Liver (tissue), 9 donors: Measurements from ENCODE around the gene EPC1. TPM values are rescaled to one million over a fixed set of nuclear protein-coding genes. Genes with fewer than 3 reads are reported as not detected.

Source experiments
- DNase-seq: peaks from one replicate; pipeline ENCODE4 v3.0.0-alpha.2; 2017; ENCODE audit warnings: low spot score
- H3K27ac ChIP-seq, 2 donors: one replicate each; pipeline ENCODE4 v1.7.0; 2013; ENCODE audit warnings: inconsistent platforms in 2 of 2, low read length in 2 of 2, control low read depth in 1 of 2, low read depth in 1 of 2, mild to moderate bottlenecking in 1 of 2
- H3K27me3 ChIP-seq, 4 donors: one replicate each; pipeline versions ENCODE4 v1.6.1 to v1.7.0; 2013; ENCODE audit warnings: low read length in 3 of 4, inconsistent platforms in 1 of 4, mild to moderate bottlenecking in 1 of 4, moderate library complexity in 1 of 4; ENCODE audit not compliant: control insufficient read depth in 4 of 4, insufficient read depth in 4 of 4
- H3K36me3 ChIP-seq, 4 donors: one replicate each; pipeline versions ENCODE4 v1.6.1 to v1.7.0; 2013; ENCODE audit warnings: low read length in 3 of 4, mild to moderate bottlenecking in 3 of 4, low read depth in 1 of 4, moderate library complexity in 1 of 4; ENCODE audit not compliant: control insufficient read depth in 4 of 4, insufficient read depth in 3 of 4
- H3K4me1 ChIP-seq, 4 donors: one replicate each; pipeline versions ENCODE4 v1.6.1 to v1.7.0; 2013; ENCODE audit warnings: low read length in 3 of 4, mild to moderate bottlenecking in 3 of 4, moderate library complexity in 1 of 4; ENCODE audit not compliant: control insufficient read depth in 4 of 4, insufficient read depth in 4 of 4
- H3K4me3 ChIP-seq, 3 donors: one replicate each; pipeline versions ENCODE4 v1.6.1 to v1.7.0; 2013; ENCODE audit warnings: low read length in 3 of 3, control low read depth in 1 of 3, low read depth in 1 of 3, mild to moderate bottlenecking in 1 of 3
- H3K9ac ChIP-seq, 2 donors: one replicate each; pipeline ENCODE4 v1.7.0; 2013; ENCODE audit warnings: low read length in 2 of 2, mild to moderate bottlenecking in 2 of 2, moderate library complexity in 2 of 2, control low read depth in 1 of 2, low read depth in 1 of 2
- H3K9me3 ChIP-seq, 4 donors: one replicate each; pipeline versions ENCODE4 v1.6.1 to v1.7.0; 2013; ENCODE audit warnings: low read length in 3 of 4; ENCODE audit not compliant: control insufficient read depth in 4 of 4
- ATF3 ChIP-seq: IDR thresholded peaks from 2 replicates; pipeline ENCODE4 v1.6.1; 2016; ENCODE audit warnings: antibody characterized with exemption
- CTCF ChIP-seq: fragments of 150-350 bp; IDR thresholded peaks from 2 replicates; pipeline ENCODE4 v1.5.1; 2017; ENCODE audit warnings: improper control_type of control experiment, low read depth, low read length; ENCODE audit not compliant: missing input control
- EGR1 ChIP-seq, 2 donors: IDR thresholded peaks; 2 replicates each; pipeline ENCODE4 v1.6.1; 2016 to 2018; ENCODE audit warnings: antibody characterized with exemption in 2 of 2, low read depth in 2 of 2
- FOXA1 ChIP-seq: IDR thresholded peaks from 2 replicates; pipeline ENCODE4 v1.6.1; 2016; ENCODE audit warnings: antibody characterized with exemption
- FOXA2 ChIP-seq: IDR thresholded peaks from 2 replicates; pipeline ENCODE4 v1.6.1; 2016; ENCODE audit warnings: antibody characterized with exemption
- GABPA ChIP-seq, 2 donors: IDR thresholded peaks in 1 of 2; conservative IDR thresholded peaks in 1 of 2; 2 replicates each; pipeline ENCODE4 v1.6.1; 2016; ENCODE audit warnings: antibody characterized with exemption in 2 of 2, mild to moderate bottlenecking in 1 of 2, moderate library complexity in 1 of 2
- HNF4A ChIP-seq, 2 donors: conservative IDR thresholded peaks; 2 replicates each; pipeline ENCODE4 v1.6.1; 2016; ENCODE audit warnings: antibody characterized with exemption in 2 of 2, mild to moderate bottlenecking in 2 of 2
- HNF4G ChIP-seq: IDR thresholded peaks from 2 replicates; pipeline ENCODE4 v1.6.1; 2016; ENCODE audit warnings: antibody characterized with exemption
- JUND ChIP-seq, 2 donors: IDR thresholded peaks; 2 replicates each; pipeline ENCODE4 v1.6.1; 2016; ENCODE audit warnings: antibody characterized with exemption in 2 of 2
- MAX ChIP-seq: IDR thresholded peaks from 2 replicates; pipeline ENCODE4 v1.6.1; 2016; ENCODE audit warnings: antibody characterized with exemption
- NR2F2 ChIP-seq: IDR thresholded peaks from 2 replicates; pipeline ENCODE4 v1.6.1; 2016; ENCODE audit warnings: antibody characterized with exemption
- RAD21 ChIP-seq, 2 donors: IDR thresholded peaks; 2 replicates each; pipeline ENCODE4 v1.6.1; 2016; ENCODE audit warnings: antibody characterized with exemption in 2 of 2, mild to moderate bottlenecking in 2 of 2
- RXRA ChIP-seq, 2 donors: IDR thresholded peaks; 2 replicates each; pipeline ENCODE4 v1.6.1; 2017 to 2018; ENCODE audit warnings: antibody characterized with exemption in 2 of 2, mild to moderate bottlenecking in 1 of 2
- SP1 ChIP-seq: IDR thresholded peaks from 2 replicates; pipeline ENCODE4 v1.6.1; 2018; ENCODE audit warnings: antibody characterized with exemption, mild to moderate bottlenecking
- TAF1 ChIP-seq: conservative IDR thresholded peaks from 2 replicates; pipeline ENCODE4 v1.6.1; 2016; ENCODE audit warnings: antibody characterized with exemption, mild to moderate bottlenecking
- YY1 ChIP-seq: IDR thresholded peaks from 2 replicates; pipeline ENCODE4 v1.6.1; 2016; ENCODE audit warnings: antibody characterized with exemption, mild to moderate bottlenecking
- WGBS: extraction: QIAGEN DNeasy Blood & Tissue Kit; methylation state at CpG from one replicate; pipeline ENCODE4 v1.1.7; 2013; 5-methylcytosine and 5-hydroxymethylcytosine counted together
- polyA plus RNA-seq, 2 donors: library from polyadenylated mRNA; stranded (reverse) in 1 of 2; unstranded in 1 of 2; fragments of 200-250 nt in 1 of 2; fragments of >200 nt in 1 of 2; fragmentation: Nextera tagmentation in 1 of 2; extraction: Ambion mirVana in 1 of 2; gene quantifications; one replicate each; pipeline versions ENCODE4 v1.2.1 to v1.2.3, GENCODE V29; 2013 to 2015
- total RNA-seq, 2 donors: library from RNA; depleted of rRNA; stranded (reverse); fragments of >200 nt; gene quantifications; one replicate each; pipeline ENCODE4 v1.2.3, GENCODE V29; 2014
- TF ChIP-seq, protein P1 (sequence below): IDR thresholded peaks from 2 replicates; pipeline ENCODE4 v1.6.1; 2016; ENCODE audit warnings: antibody characterized with exemption, mild to moderate bottlenecking
- donor health status: healthy.
- donor health status: healthy.
- donor health status: healthy.
- donor health status: healthy.
- donor health status: healthy.

Gene EPC1
- total and polyA plus RNA-seq, 4 donors, result 5.6 to 30.9 (median 16.0) TPM

- Histone ChIP-seq H3K4me1 (no peaks in the 10 kb centered on the region), H3K36me3 (peaks cover 7 to 56% (median 53%) of the 10 kb centered on the region in 4 donors), H3K27me3 (no peaks in the 10 kb centered on the region), H3K9ac (no peak overlapping the region), H3K9me3 (no peaks in the 10 kb centered on the region), H3K27ac (no peak overlapping the region), H3K4me3 (no peak overlapping the region)
- WGBS, result 94% methylated on average over 2 of the region's 2 CpGs
- DNase-seq, result no peak
- no peak for TF ChIP-seq SP1
- TF ChIP-seq RAD21 (IDR thresholded peaks at IDR 0.05), result no peak
- no peak for TF ChIP-seq NR2F2
- TF ChIP-seq, protein P1, sequence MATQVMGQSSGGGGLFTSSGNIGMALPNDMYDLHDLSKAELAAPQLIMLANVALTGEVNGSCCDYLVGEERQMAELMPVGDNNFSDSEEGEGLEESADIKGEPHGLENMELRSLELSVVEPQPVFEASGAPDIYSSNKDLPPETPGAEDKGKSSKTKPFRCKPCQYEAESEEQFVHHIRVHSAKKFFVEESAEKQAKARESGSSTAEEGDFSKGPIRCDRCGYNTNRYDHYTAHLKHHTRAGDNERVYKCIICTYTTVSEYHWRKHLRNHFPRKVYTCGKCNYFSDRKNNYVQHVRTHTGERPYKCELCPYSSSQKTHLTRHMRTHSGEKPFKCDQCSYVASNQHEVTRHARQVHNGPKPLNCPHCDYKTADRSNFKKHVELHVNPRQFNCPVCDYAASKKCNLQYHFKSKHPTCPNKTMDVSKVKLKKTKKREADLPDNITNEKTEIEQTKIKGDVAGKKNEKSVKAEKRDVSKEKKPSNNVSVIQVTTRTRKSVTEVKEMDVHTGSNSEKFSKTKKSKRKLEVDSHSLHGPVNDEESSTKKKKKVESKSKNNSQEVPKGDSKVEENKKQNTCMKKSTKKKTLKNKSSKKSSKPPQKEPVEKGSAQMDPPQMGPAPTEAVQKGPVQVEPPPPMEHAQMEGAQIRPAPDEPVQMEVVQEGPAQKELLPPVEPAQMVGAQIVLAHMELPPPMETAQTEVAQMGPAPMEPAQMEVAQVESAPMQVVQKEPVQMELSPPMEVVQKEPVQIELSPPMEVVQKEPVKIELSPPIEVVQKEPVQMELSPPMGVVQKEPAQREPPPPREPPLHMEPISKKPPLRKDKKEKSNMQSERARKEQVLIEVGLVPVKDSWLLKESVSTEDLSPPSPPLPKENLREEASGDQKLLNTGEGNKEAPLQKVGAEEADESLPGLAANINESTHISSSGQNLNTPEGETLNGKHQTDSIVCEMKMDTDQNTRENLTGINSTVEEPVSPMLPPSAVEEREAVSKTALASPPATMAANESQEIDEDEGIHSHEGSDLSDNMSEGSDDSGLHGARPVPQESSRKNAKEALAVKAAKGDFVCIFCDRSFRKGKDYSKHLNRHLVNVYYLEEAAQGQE, result no peak
Measured at GRCh38 chr10:32269343-32270100, 77.4 kb downstream of the EPC1 start.

- H3K4me1 ChIP-seq, result no peaks in the 10 kb centered on the region
- H3K4me3 ChIP-seq, result no peak overlapping the region
- DNase-seq, result no peak
- peaks cover 7 to 56% (median 53%) of the 10 kb centered on the region in 4 donors for H3K36me3 ChIP-seq
- H3K9ac ChIP-seq, result no peak overlapping the region
- no peaks in the 10 kb centered on the region for H3K27me3 ChIP-seq
- TF ChIP-seq MAX (no peak), HNF4G (no peak), HNF4A (conservative IDR thresholded peaks at IDR 0.05) (no peak), GABPA (IDR thresholded peaks at IDR 0.05 in 1 of 2, conservative IDR thresholded peaks at IDR 0.05 in 1 of 2) (no peak), YY1 (no peak), RAD21 (IDR thresholded peaks at IDR 0.05) (no peak), TAF1 (no peak), FOXA2 (no peak), SP1 (no peak), RXRA (IDR thresholded peaks at IDR 0.05) (no peak), EGR1 (IDR thresholded peaks at IDR 0.05; ENCODE audit: low read depth in 2 of 2) (no peak), NR2F2 (no peak), ATF3 (no peak), CTCF (no peak), FOXA1 (no peak), JUND (IDR thresholded peaks at IDR 0.05) (no peak)
- TF ChIP-seq, protein P1, result no peak
- WGBS, result 96% methylated on average over 4 of the region's 4 CpGs
- H3K27ac ChIP-seq, result no peak overlapping the region
- no peaks in the 10 kb centered on the region for H3K9me3 ChIP-seq
Measured at GRCh38 chr10:32268788-32269187, 78.2 kb downstream of the EPC1 start.
